Stimulated activated CD4-positive, alpha-beta T cell treated with anti-CD3 and anti-CD28 coated beads, Interleukin-15, amount 100 ng/mL, for 24 hours (primary cell): Measurements from ENCODE around the gene BSN.

ENCODE experiments used
- DNase-seq: peaks from one replicate; pipeline ENCODE4 v3.0.0-alpha.2; 2020

The BSN gene

DNA sequence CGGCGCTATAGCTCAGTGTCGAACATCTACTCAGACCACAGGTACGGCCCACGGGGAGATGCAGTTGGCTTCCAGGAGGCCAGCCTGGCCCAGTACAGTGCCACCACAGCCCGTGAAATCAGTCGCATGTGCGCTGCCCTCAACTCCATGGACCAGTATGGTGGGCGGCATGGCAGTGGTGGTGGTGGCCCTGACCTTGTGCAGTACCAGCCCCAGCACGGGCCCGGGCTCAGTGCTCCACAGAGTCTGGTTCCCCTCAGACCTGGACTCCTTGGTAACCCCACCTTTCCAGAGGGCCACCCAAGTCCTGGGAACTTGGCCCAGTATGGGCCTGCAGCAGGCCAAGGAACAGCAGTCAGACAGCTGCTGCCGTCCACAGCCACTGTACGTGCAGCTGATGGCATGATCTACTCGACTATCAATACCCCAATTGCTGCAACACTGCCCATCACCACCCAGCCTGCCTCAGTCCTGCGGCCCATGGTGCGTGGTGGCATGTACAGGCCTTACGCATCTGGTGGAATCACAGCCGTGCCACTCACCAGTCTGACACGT is 101.5 kb downstream of the BSN start:
- DNase-seq: no peak

DNA sequence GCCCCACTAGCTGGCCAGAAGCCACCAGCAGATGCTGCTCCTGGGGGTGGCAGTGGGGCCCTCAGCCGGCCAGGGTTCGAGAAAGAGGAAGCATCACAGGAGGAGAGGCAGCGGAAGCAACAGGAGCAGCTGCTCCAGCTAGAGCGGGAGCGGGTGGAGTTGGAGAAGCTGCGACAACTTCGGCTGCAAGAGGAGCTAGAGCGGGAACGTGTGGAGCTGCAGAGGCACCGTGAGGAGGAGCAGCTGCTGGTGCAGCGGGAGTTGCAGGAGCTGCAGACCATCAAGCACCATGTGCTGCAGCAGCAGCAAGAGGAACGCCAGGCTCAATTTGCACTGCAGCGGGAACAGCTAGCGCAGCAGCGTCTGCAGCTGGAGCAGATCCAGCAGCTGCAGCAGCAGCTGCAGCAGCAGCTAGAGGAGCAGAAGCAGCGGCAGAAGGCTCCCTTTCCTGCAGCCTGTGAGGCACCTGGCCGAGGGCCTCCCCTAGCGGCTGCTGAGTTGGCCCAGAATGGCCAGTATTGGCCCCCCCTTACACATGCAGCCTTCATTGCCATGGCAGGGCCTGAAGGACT is 102.3 kb downstream of the BSN start:
- no peak for DNase-seq

DNA sequence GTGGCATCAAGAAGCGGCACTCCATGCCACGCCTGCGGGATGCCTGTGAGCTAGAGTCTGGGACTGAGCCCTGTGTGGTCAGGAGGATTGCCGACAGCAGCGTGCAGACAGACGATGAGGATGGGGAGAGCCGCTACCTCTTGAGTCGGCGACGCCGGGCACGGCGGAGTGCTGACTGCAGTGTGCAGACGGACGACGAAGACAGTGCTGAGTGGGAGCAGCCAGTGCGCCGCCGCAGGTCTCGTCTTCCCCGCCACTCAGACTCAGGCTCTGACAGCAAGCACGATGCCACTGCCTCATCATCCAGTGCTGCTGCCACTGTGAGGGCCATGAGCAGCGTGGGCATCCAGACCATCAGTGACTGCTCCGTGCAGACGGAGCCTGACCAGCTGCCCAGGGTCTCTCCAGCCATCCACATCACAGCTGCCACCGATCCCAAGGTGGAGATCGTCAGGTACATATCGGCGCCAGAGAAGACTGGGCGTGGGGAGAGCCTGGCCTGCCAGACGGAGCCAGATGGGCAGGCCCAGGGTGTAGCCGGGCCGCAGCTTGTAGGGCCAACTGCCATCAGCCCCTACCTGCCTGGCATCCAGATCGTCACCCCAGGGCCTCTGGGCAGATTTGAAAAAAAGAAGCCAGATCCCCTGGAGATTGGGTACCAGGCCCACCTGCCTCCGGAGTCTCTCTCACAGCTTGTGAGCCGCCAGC is 103.1 kb downstream of the BSN start:
- no peak for DNase-seq

DNA sequence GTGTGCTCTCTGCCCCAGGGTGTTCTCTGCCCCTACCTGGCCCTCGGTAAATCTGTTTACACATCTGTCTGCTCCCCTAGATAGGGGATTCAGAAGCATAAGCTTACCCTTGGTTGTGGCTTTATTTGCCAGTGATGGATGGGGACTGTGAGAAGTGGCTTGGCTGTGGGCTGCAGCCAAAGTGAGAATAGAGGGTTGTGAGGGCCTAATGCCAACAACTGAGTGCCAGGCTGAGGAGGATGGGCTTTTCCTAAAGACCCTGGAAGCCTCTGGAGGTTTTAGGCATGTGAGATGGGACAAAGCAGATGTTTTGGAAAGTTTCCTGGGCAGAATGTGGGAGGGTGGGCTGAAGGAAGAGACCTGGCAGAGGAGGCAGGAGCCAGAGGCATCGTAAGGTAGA is 104.4 kb downstream of the BSN start:
- no peak for DNase-seq

DNA sequence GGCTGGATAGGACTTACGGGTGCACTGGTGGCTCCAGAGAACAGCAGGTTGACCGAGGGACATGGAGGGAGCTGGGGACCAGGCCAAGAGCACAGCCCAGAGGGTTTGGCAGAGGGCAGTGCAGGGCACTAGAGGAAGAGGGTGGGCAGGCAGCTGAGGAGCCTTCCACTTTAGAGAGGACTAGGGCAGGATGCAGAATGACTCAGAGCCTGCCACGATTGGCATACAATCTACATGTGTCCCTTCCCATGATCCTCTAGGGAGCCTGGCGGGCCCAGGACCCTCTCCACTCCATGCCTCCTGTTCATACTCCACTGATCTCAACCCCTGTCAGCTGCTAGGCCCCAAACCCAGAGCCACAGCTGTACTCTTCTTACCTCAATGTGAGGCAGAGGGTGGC is 105.5 kb downstream of the BSN start:
- DNase-seq: no peak

DNA sequence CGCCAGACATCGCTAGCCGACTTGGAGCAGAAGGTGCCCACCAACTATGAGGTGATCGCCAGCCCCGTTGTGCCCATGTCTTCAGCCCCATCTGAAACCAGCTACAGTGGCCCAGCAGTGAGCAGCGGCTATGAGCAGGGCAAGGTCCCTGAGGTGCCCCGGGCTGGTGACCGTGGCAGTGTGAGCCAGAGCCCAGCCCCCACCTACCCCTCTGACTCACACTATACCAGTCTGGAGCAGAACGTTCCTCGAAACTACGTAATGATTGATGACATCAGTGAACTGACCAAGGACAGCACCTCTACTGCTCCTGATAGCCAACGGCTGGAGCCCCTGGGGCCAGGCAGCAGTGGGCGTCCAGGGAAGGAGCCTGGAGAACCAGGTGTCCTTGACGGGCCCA is 107.0 kb downstream of the BSN start:
- DNase-seq: no peak

DNA sequence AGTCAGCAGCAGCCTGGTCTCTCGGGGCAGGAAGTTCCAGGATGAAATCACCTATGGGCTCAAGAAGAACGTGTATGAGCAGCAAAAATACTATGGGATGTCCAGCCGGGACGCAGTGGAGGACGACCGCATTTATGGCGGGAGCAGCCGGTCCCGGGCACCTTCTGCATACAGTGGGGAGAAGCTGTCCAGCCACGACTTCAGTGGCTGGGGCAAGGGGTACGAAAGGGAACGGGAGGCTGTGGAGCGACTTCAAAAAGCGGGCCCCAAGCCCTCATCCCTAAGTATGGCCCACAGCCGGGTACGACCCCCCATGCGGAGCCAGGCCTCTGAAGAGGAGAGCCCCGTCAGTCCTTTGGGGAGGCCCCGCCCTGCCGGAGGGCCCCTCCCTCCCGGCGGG is 107.7 kb downstream of the BSN start:
- DNase-seq: no peak

DNA sequence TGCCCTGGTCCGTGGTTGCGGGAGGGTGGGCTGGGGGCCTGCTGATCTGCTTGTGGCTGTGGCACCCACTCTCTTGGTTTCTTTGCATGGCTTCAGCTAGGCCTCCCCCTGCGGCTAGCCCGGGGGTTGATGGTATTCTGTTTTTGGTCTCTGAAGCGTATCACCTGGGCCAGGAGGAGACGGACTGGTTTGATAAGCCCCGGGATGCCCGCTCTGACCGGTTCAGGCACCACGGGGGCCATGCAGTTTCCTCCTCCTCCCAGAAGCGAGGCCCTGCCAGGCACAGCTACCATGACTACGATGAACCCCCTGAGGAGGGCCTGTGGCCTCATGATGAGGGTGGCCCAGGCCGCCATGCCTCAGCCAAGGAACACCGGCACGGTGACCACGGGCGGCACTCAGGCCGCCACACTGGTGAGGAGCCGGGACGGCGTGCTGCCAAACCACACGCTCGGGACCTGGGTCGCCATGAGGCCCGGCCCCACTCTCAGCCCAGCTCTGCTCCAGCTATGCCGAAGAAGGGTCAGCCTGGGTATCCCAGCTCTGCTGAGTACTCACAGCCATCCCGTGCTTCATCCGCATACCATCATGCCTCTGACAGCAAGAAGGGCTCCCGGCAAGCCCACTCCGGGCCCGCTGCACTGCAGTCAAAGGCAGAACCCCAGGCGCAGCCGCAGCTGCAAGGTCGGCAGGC is 108.6 kb downstream of the BSN start:
- DNase-seq: no peak

DNA sequence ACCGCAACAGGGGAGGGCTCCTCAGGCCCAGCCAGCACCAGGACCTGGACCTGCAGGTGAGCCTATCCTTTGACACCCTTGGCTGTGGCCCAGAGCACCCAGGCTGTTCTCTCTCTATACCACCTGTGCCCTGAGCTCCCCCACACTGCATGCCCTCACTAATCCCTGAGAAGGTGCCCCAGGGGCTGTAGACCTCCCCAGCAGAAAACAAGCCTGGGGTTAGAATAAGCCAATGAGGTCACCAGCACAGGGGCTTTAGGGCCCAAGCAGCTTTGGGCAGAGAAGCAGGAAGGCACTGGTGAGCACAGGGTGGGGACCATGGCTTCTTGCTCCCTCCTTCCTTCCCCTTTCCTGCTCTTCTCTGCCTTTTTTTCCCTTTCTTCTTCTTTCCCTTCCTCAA is 109.6 kb downstream of the BSN start:
- no peak for DNase-seq

DNA sequence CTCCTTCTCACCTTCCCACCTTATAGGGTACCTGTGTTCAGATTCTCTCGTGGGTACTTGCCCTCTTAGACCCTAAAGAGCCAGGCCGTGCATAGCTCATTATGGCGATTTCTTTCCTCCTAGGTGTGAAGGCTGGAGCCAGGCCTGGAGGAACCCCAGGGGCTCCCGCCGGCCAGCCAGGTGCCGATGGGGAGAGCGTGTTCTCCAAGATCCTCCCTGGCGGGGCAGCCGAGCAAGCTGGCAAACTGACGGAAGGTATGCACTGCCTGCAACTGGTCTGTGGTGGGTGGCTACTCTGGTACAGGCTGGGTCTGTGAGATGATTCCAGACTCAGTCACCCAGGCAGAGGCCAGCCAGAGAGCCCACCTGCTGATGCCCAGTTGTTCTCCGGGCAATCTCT is 110.0 kb downstream of the BSN start:
- no peak for DNase-seq

DNA sequence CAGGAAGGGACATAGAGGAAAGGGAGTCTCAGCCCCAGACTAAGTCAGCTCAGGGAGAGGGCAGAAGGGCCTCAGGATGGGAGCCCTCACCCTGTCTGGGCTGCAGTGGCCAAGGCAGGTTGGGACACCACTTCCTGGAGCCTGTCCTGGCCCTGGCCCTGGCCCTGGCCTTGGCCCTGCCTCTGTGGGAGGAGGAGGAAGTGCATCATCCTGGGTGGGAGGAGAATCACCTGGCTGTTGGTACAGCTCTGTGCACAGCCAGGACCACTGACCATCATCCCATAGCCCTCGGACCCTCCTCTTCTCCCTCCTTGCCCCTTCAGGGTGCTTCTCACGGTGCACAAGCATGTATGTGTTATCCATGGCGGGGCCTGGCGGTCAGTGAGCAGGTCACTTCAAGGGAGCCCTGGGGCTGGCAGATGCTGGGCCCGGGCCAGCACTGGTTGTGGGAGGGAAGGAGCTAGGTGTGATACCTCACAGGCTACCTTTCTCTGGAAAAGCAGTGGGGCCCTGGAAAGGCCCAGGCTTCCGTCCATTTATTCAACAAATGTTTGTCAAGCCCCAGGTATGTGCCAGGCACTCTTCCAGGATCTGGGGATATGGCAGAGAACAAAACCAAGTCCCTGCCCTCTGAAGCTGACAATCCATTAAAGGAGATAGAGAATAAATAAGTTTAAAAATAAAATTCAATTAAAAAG is 111.7 kb downstream of the BSN start:
- no peak for DNase-seq

DNA sequence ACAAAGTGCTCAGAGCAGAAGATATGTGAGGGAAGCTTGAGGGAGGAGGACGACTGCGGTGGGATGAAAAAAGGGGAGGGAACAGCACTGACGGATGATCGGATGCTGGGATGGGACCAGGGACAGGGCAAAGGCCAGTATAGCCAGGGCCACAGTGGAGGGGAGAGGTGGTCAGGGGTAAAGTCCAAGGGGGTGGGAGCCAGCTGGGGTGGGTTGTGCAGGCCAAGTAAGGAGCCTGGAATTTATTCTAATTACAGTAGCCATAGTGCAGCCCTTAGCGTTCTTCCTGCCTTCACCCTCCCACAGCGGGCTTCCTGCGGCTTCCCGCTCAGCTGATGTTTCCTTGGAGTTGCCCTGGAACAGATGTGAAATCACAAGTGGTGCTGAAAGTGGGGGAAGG is 112.3 kb downstream of the BSN start:
- DNase-seq: no peak

DNA sequence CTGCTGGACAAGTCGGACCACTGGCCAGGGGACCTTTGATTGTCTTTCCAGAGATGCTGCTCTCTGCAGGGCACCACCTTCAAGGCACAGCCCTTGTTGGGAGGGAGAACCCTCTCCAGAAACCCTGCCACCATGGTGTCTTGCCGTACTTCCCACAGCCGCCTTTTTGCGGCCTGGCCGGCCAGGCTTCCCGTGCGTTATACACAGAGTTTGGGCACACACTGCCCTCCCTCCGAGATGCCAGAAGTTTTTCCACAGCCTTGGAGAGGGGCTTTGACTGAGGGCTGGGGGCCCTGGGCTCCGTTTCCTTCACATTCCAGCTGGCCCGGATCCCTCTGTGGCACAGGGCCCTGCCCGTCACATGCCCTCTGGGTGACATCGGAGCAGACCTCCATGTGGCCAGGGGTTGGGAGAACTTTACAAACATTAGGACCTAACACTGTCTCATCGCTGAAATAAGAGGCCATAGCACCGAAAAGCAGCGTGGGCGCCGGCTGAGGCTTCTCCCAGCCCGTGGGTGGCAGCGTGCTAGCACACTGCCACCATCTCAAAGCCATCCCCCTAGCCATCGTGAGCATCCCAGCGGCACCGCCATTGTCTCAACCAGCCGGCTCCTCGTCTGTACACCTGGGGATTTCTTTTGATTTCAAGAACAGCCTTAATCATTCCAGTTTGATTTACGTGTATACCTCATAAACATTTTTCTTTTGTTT is 113.6 kb downstream of the BSN start:
- no peak for DNase-seq

DNA sequence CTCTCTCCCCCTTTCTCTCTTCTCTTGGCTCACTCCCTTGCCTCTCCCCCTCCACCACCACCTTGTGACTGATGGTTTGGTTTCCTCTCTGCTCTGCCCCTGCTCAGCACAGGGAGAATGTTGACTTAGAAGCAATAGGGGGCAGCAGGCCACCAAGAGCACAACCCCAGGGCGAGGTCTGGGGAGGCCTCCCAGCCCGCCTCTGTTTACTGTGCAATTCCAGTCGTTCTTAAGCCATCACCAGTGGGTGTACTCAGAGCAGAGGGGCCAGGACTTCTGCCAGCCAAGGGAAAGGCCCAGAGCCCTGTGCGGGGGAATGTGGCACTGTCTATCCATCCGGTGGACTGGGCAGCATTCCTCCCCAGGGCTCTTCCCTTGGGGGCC is 114.1 kb downstream of the BSN start:
- no peak for DNase-seq

DNA sequence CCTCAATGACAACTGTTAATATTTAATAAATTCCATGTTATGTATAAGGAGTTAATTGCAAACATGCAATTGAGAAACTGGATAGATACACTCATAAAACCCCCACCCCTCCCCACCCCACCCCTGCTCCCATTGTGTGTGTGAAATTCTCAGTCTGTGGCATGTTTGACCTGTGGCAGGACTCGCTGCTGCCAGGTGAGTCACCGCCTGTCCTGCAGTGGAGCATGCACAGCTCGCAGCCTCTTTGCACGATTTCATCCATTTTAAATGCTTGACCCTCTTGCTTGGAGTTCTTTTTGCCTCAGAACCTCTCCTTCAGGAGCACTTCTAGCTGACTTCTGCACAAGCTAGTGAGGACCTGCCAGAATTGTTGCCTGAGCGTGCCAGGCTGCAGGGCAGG is 114.6 kb downstream of the BSN start:
- DNase-seq: no peak

DNA sequence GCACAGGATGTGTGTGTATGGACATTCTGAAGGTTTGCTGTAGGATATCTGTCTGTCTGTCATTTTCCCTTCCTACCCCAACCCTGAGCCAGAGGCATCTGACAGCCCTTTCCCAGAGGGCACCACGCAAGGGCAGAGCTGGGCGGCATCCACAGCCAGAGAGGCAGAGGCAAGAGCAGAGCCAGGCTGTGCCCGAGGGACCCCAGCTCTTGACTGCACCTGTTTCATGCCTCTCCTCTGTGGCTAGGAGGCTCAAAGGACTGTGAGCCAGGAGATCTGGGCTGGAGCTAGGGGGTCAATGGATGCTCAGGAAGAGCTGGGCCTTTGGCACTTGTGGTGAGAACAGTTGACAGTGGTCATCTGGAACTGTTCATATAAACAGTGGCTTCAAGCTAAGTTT is 115.1 kb downstream of the BSN start:
- DNase-seq: no peak

DNA sequence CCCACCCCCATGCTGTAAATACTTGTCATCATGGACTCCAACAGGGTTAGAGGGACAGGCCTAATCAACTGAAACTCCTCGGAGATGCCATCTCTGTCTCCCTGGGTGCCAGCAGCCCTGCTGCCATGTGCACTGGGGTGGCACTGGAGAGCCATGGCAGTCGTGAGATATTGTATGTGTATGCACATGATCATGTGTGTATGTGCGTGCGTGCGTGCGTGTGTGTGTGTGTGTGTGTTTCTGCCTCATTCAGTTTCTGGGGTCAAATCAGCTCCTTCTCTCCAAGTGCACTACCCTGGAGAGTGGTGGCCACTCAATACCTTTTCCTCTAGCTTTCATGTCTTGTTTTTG is 116.6 kb downstream of the BSN start:
- no peak for DNase-seq

DNA sequence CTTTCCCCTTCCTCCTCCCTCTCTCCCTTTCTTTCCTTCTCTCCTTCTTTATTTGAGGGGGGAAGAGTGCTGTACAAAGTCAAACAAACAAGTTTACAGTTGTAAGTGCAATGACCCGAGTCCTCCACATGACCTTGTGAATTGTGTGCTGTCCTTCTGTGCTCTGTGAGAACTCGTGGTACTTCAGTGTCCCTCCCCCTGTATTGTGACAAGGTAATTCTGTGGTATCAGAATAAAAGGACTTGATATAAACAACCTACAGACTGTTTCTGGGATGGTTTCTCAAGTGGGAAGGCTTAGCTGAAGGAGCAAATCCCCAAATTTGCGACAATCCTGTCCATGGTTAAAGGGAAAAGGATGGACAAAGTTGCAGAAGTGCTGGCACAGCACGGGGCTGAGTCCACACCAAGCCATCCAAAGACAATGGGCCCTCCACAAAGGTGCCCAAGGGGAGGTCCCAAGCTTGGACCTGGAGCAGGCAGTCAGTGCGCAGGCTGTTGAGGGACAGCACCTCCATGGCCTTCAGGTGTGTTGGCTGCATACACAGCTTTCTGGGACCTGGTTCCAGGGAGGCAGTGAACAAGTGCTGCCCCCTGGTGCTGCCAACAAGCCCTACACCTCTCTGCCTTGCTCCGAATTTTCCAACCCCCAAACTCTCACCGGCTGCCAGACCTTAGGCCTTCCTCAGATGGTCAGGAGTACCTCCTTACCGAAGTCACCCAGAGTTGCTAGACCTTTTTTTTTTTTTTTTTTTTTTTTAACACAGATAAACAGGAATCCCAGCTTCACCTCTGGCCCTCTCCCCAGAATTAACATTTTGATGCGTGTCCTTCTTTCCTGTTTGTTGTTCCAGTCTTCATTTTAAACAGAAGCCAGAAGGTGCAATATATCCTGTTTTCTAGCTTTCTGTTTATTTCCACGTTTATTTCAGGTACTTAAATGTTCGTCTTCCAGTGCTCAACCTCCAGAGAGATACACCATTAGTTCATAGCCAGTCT is 117.3 kb downstream of the BSN start:
- peak; percentile 81 for DNase-seq

DNA sequence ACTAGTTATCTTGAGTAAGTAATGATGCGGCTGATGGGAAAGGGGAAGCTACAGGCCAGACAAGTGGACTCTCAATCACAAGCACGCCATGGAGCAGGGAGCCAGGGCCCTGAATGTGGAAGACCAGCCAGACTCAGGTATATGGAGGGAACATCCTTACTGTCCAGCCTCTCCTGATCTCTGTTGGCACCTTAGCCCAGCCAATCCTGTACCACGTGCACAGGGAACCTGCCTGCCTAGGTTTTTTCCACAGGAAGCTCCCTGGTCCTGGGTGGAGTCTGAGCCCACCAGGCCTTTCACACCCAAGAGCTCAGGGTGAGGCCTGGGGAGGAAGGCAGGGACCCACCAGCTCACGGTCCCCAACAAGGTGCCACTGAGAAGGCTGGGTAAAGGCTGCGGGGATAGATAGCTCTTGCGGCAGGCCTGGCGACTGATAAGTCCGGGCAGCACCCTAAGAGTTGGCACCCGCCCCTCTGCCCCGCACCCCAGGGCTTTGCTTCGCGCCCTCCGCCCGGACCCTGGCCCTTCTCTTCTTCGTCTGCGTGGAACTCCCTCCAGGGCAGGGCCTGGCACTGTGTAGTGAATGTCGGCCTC is 118.9 kb downstream of the BSN start:
- peak; percentile 63 for DNase-seq

DNA sequence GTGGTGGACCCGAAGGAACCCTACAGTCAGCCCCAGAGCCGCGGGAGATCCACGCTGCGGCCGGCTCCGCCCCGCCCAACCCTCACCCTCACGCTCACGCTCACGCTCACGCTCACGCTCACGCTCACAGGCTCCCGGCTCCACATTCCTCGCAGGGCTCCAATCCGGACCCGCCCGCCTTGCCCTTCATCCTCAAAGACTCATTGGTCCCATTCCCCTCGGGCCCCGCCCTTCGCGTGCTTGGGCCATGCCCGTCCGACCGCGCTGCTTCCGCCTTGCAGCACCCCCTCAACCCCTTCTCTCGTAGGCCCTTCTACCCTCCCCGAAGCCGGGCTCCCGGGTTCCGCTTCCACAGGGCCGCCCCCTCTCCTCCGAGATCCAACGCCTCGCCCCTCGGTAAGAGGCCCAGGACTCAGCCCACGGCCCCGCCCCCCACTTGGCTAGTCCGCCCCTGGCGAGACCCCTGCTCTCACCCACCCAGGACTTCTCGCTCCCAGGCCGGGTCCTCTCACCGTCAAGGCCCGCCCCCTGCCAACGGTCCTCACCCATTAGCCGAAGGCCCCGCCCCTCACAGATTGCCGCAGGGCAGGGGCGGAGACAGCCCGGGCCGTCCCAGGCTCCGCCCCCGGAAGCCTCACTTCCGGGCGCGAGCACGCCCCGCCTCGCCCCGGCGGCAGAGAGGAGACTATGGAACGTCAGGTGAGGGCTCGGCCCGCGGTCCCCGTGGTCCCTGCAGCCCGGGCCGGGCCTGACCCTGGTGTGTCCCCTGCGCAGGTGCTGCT is 119.6 kb downstream of the BSN start, which contains the start of gene APEH:
Gene APEH, plus strand, starts transcription at position 637 of the 782 bp plus-strand sequence. Its CDS starts 51 bp downstream, at position 688.
- DNase-seq: peak; percentile 100
